ENCODE measurements around the gene NAGPA. TPM values are rescaled to one million over a fixed set of nuclear protein-coding genes. Genes with fewer than 3 reads are reported as not detected.

NAGPA gene
- total RNA-seq, 1 experiment from 2014 or later = 12.5 TPM

GRCh38 chr16:4991754-4992153 is 42.0 kb downstream of the NAGPA start:
- DNase-seq (ENCODE audit: low spot score) (no peak), ATAC-seq (no peak)
- Mint-ChIP-seq H3K4me3 (no peak overlapping the region), H3K4me1 (no peaks in the 10 kb centered on the region), H3K9me3 (0 out of 2 replicates have a peak, but pooled peaks cover 6% of the 10 kb centered on the region), H3K36me3 (no peaks in the 10 kb centered on the region), H3K27me3 (ENCODE audit: low read depth) (peaks cover 30% of the 10 kb centered on the region), H3K27ac (no peak overlapping the region)
- POLR2A ChIA-PET = no interaction called here
- TF ChIP-seq ZNF232 (CRISPR knock-in tag; IDR thresholded peaks at IDR 0.05) (no peak), HMGXB4 (CRISPR knock-in tag; IDR thresholded peaks at IDR 0.05) (no peak), ATF6 (CRISPR knock-in tag; IDR thresholded peaks at IDR 0.05) (no peak), ZNF121 (CRISPR knock-in tag; IDR thresholded peaks at IDR 0.05) (no peak), MAX (CRISPR knock-in tag; IDR thresholded peaks at IDR 0.05) (no peak), ZNF138 (CRISPR knock-in tag; conservative IDR thresholded peaks at IDR 0.05) (no peak), MYBL2 (CRISPR knock-in tag; IDR thresholded peaks at IDR 0.05) (no peak), TP53 (CRISPR knock-in tag; IDR thresholded peaks at IDR 0.05) (no peak), ATF1 (CRISPR knock-in tag; IDR thresholded peaks at IDR 0.05) (no peak), USF1 (CRISPR knock-in tag; IDR thresholded peaks at IDR 0.05) (no peak), CREB1 (CRISPR knock-in tag; IDR thresholded peaks at IDR 0.05) (no peak), JUN (CRISPR knock-in tag; IDR thresholded peaks at IDR 0.05) (no peak), IRF2 (CRISPR knock-in tag; IDR thresholded peaks at IDR 0.05; ENCODE audit: borderline replicate concordance, low read depth) (no peak), FOXJ3 (CRISPR knock-in tag; IDR thresholded peaks at IDR 0.05; ENCODE audit: borderline replicate concordance) (no peak), ESRRA (CRISPR knock-in tag; IDR thresholded peaks at IDR 0.05; ENCODE audit: borderline replicate concordance) (no peak), CBFB (CRISPR knock-in tag; IDR thresholded peaks at IDR 0.05; ENCODE audit: low read depth) (no peak), ZNF423 (CRISPR knock-in tag; IDR thresholded peaks at IDR 0.05) (no peak)
- CTCF ChIA-PET = interaction anchor here (0.9 to 1.4 kb wide), 2 partner anchors 33 to 93 kb away, joined by 3 to 4 read pairs; no protein-coding TSS in a partner anchor

GRCh38 chr16:4990415-4990814 is 43.3 kb downstream of the NAGPA start:
- DNase-seq (ENCODE audit: low spot score) (no peak), ATAC-seq (no peak)
- H3K4me1 Mint-ChIP-seq = no peaks in the 10 kb centered on the region
- no peak overlapping the region for H3K4me3 Mint-ChIP-seq
- ChIA-PET CTCF (no interaction called here), POLR2A (no interaction called here)
- H3K27me3 Mint-ChIP-seq (ENCODE audit: low read depth) = peaks cover 41% of the 10 kb centered on the region
- H3K36me3 Mint-ChIP-seq = no peaks in the 10 kb centered on the region
- no peak for TF ChIP-seq OVOL2 (CRISPR knock-in tag; IDR thresholded peaks at IDR 0.05; ENCODE audit: borderline replicate concordance)
- no peak for TF ChIP-seq EMX1 (CRISPR knock-in tag; IDR thresholded peaks at IDR 0.05)
- TF ChIP-seq USF2 (CRISPR knock-in tag; IDR thresholded peaks at IDR 0.05) = no peak
- TF ChIP-seq SMAD3 (CRISPR knock-in tag; IDR thresholded peaks at IDR 0.05; ENCODE audit: borderline replicate concordance) = no peak
- no peak for TF ChIP-seq GRHL2 (CRISPR knock-in tag; IDR thresholded peaks at IDR 0.05; ENCODE audit: insufficient replicate concordance, severe bottlenecking)
- TF ChIP-seq E2F5 (CRISPR knock-in tag; IDR thresholded peaks at IDR 0.05) = no peak
- TF ChIP-seq E2F1 (CRISPR knock-in tag; IDR thresholded peaks at IDR 0.05) = no peak
- no peak for TF ChIP-seq ZNF671 (CRISPR knock-in tag; IDR thresholded peaks at IDR 0.05)
- TF ChIP-seq ZNF512 (CRISPR knock-in tag; IDR thresholded peaks at IDR 0.05; ENCODE audit: borderline replicate concordance) = no peak
- no peak for TF ChIP-seq ATF1 (CRISPR knock-in tag; IDR thresholded peaks at IDR 0.05)
- H3K9me3 Mint-ChIP-seq = 0 out of 2 replicates have a peak, but pooled peaks cover 6% of the 10 kb centered on the region
- H3K27ac Mint-ChIP-seq = no peak overlapping the region

Measured in WTC11 (cell line).